Endothelial cell of umbilical vein (primary cell): ENCODE measurements around the gene CLEC4E. TPM values are rescaled to one million over a fixed set of nuclear protein-coding genes. Genes with fewer than 3 reads are reported as not detected.

Source experiments
- BruUV-seq: library from RNA; stranded (reverse); fragments of 400-500 nt; replicated peaks from 2 replicates; lab custom pipeline; 2021; lab: Mats Ljungman, UMichigan
- CTCF ChIA-PET: fragments of 300-600, 350-600 bp; sonication (Branson Sonifier 250); formaldehyde crosslinking; loops from one replicate; lab custom pipeline; 2021; ENCODE audit warnings: antibody characterized with exemption, inconsistent platforms; lab: Charles Lee
- POLR2A ChIA-PET: fragments of 300-600, 350-600 bp; sonication (Branson Sonifier 250); formaldehyde crosslinking; loops from one replicate; lab custom pipeline; 2021; ENCODE audit warnings: antibody characterized with exemption, inconsistent platforms; lab: Charles Lee
- DNase-seq: peaks from one replicate; pipeline ENCODE4 v3.0.0-alpha.2; 2011; ENCODE audit warnings: low read depth, low spot score
- FAIRE-seq: peaks from 2 replicates; lab custom pipeline; 2011; peaks lifted over from hg19 to GRCh38; lab: Jason Lieb, UNC
- H2AFZ ChIP-seq: 2 replicates; pipeline ENCODE4 v1.6.0; 2012; ENCODE audit warnings: low read depth, low read length, control low read depth, inconsistent platforms
- H3K27ac ChIP-seq: 2 replicates; pipeline ENCODE4 v1.5.1; 2011; ENCODE audit warnings: low read depth, mild to moderate bottlenecking, control low read depth, low read length, moderate library complexity; ENCODE audit not compliant: insufficient read depth
- H3K27me3 ChIP-seq, 2 experiments: 2 replicates each; pipeline versions ENCODE4 v1.6.0 to v1.6.1; 2011; ENCODE audit warnings: low read length in 2 of 2, mixed read lengths in 1 of 2; ENCODE audit not compliant: control insufficient read depth in 2 of 2, insufficient read depth in 2 of 2
- H3K36me3 ChIP-seq, 2 experiments: 2 replicates in 1 of 2; 3 replicates in 1 of 2; pipeline ENCODE4 v1.5.1; 2011; ENCODE audit warnings: low read length in 2 of 2, mild to moderate bottlenecking in 1 of 2, moderate library complexity in 1 of 2; ENCODE audit not compliant: control insufficient read depth in 2 of 2, insufficient read depth in 2 of 2; ENCODE audit errors: extremely low read depth in 1 of 2
- H3K4me1 ChIP-seq: 3 replicates; pipeline ENCODE4 v1.5.1; 2011; ENCODE audit warnings: mild to moderate bottlenecking, low read length; ENCODE audit not compliant: control insufficient read depth, insufficient read depth; ENCODE audit errors: extremely low read depth
- H3K4me2 ChIP-seq: 2 replicates; pipeline ENCODE4 v1.6.1; 2011; ENCODE audit warnings: low read length, control low read depth, mixed read lengths; ENCODE audit not compliant: insufficient read depth
- H3K4me3 ChIP-seq, 3 experiments: fragments of 200-600 bp in 1 of 3; sonication (generic), shearing (Covaris generic) in 1 of 3; replicated peaks in 1 of 3; 2 replicates each; pipeline ENCODE4 v1.5.1; 2011 to 2016; ENCODE audit warnings: control low read depth in 3 of 3, low read length in 3 of 3, mild to moderate bottlenecking in 2 of 3, inconsistent platforms in 1 of 3, low read depth in 1 of 3, moderate library complexity in 1 of 3; ENCODE audit not compliant: insufficient read depth in 1 of 3
- H3K79me2 ChIP-seq: 2 replicates; pipeline ENCODE4 v1.6.0; 2012; ENCODE audit warnings: low read length, inconsistent platforms; ENCODE audit not compliant: control insufficient read depth, insufficient read depth
- H3K9ac ChIP-seq: replicated peaks from 2 replicates; pipeline ENCODE3; 2011; ENCODE audit warnings: low read length, control low read depth; ENCODE audit not compliant: insufficient read depth; ENCODE audit errors: extremely low read depth
- H3K9me1 ChIP-seq: replicated peaks from 3 replicates; pipeline ENCODE4 v1.6.0; 2011; ENCODE audit warnings: mild to moderate bottlenecking, low read length; ENCODE audit not compliant: control insufficient read depth, insufficient read depth; ENCODE audit errors: extremely low read depth
- H3K9me3 ChIP-seq: replicated peaks from 2 replicates; pipeline ENCODE4 v1.5.1; 2012; ENCODE audit warnings: low read length, inconsistent platforms; ENCODE audit not compliant: control insufficient read depth, insufficient read depth
- H4K20me1 ChIP-seq: replicated peaks from 2 replicates; pipeline ENCODE3; 2011; ENCODE audit warnings: mild to moderate bottlenecking, low read length; ENCODE audit not compliant: control insufficient read depth, insufficient read depth; ENCODE audit errors: extremely low read depth
- GATA2 ChIP-seq: IDR thresholded peaks from 2 replicates; pipeline ENCODE4 v1.7.0; 2011; ENCODE audit warnings: low read depth, mild to moderate bottlenecking, moderate library complexity, mixed read lengths, low read length; ENCODE audit not compliant: insufficient read length, insufficient read depth
- MYC ChIP-seq: IDR thresholded peaks from one replicate; pipeline ENCODE4 v1.6.1; 2011; ENCODE audit warnings: mild to moderate bottlenecking, low read depth, low read length
- POLR2AphosphoS5 ChIP-seq: IDR thresholded peaks from 2 replicates; pipeline ENCODE4 v1.6.1; 2012; ENCODE audit warnings: low read depth, mild to moderate bottlenecking, control low read depth, low read length, moderate library complexity; ENCODE audit not compliant: insufficient read depth
- dilution Hi-C: fragments of 300-500 bp; cut with MboI; formaldehyde crosslinking; loops from one replicate; pipeline ENCODE4 v1.15.0; 2019; ENCODE audit warnings: low sequenced_read_pairs; ENCODE audit not compliant: extremely low pct_ligation_motif_present
- intact Hi-C: fragments of 100-400 bp; cut with micrococcal nuclease; formaldehyde crosslinking; loops from one replicate; pipeline ENCODE4 v1.10.0; 2022
- polyA plus RNA-seq, 4 experiments: library from polyadenylated mRNA; depleted of rRNA in 3 of 4; stranded (reverse) in 3 of 4; unstranded in 1 of 4; fragments of >200 nt; gene quantifications; 2 replicates each; pipeline versions ENCODE4 v1.2.1 to v1.2.3, GENCODE V29; 2011 to 2012; ENCODE audit warnings: missing spikeins in 1 of 4
- total RNA-seq: library from RNA; stranded (reverse); gene quantifications from 2 replicates; pipeline ENCODE4 v1.2.3, GENCODE V29; 2021
- TF ChIP-seq, protein P1 (sequence below), 2 donors: IDR thresholded peaks; 1 replicate in 1 of 2; 2 replicates in 1 of 2; pipeline ENCODE4 v1.5.1; 2011; ENCODE audit warnings: low read length in 2 of 2, mild to moderate bottlenecking in 2 of 2, moderate library complexity in 2 of 2, control low read depth in 1 of 2, inconsistent platforms in 1 of 2, low read depth in 1 of 2; ENCODE audit not compliant: insufficient read depth in 1 of 2; ENCODE audit errors: extremely low read depth in 1 of 2

The CLEC4E gene
- total and polyA plus RNA-seq, 2 donors (not counting 3 experiments of a cell fraction or from before 2014, with no cell fraction given): not detected

DNA sequence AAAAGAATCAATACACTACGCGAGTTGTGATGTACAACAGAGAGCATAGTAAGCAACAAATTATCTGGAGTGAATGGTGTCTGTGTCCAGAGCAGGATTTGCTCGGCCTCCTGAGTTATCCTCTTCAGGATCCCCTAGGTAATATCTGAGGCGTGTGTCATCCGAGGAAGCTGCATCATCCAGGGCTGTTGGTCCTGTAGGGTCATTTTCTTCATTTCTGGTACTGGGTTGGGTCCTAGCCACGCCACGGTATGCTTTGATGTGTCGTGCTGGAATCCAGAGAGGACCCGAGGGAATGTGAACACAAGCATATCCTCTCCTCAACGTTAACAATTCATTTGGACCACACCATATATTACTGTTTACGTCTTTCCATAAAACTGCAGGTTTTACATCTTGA is 19.0 kb upstream of the CLEC4E start:
- no peak for FAIRE-seq
- no peak overlapping the region for H3K4me2 ChIP-seq
- no peaks in the 10 kb centered on the region for H3K36me3 ChIP-seq
- BruUV-seq: no TSS peak
- CTCF ChIA-PET: interaction anchor here (3.7 kb wide), 1 partner anchor 16 kb away, joined by 16 read pairs; no protein-coding TSS in a partner anchor
- H3K9me1 ChIP-seq: no peaks in the 10 kb centered on the region
- no peaks in the 10 kb centered on the region for H3K79me2 ChIP-seq
- H3K4me3 ChIP-seq: no peak overlapping the region
- H3K27me3 ChIP-seq: peaks cover 0 to 6% of the 10 kb centered on the region in 2 experiments
- no peak overlapping the region for H3K9ac ChIP-seq
- intact Hi-C loops: no loop called here
- no peak for TF ChIP-seq GATA2
- H4K20me1 ChIP-seq: no peaks in the 10 kb centered on the region
- POLR2A ChIA-PET: no interaction called here
- no peak for DNase-seq
- H3K9me3 ChIP-seq: no peaks in the 10 kb centered on the region
- no peak overlapping the region for H3K27ac ChIP-seq
- H3K4me1 ChIP-seq: peaks cover 3% of the 10 kb centered on the region
- dilution Hi-C loops: no loop called here
- no peak overlapping the region for H2AFZ ChIP-seq

DNA sequence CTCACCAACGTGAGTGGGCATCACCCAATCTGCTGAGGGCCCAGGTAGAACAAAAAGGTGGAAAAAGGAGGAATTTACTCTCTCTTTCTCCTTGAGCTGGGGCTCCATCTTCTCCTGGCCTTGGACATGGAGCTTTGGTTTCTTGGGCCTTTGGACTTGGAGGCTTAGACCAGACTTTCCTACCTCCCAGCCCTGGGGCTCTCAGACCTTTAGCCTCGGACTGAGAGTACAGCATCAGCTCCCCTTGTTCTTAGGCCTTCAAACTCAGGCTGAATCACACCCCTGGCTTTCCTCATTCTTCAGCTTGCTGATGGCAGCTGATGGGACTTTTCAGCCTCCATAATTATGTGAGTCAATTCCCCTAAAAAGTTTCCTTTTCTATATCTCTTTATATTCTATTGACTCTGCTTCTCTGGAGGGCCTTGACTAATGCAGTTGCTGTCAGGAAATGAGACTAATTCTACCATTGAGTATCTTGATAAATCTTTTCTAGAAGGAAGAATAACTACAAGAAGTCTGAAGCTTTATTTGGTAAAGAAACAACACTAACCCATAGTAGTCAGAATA is 15.9 kb upstream of the CLEC4E start:
- DNase-seq (no peak), FAIRE-seq (no peak)
- BruUV-seq: no TSS peak
- Histone ChIP-seq H3K79me2 (no peaks in the 10 kb centered on the region), H3K36me3 (no peaks in the 10 kb centered on the region), H3K4me1 (peaks cover 8% of the 10 kb centered on the region), H4K20me1 (no peaks in the 10 kb centered on the region), H2AFZ (no peak overlapping the region), H3K9me3 (no peaks in the 10 kb centered on the region), H3K4me2 (no peak overlapping the region), H3K9ac (no peak overlapping the region), H3K27me3 (no peaks in the 10 kb centered on the region), H3K9me1 (no peaks in the 10 kb centered on the region), H3K27ac (no peak overlapping the region), H3K4me3 (no peak overlapping the region)
- TF ChIP-seq POLR2AphosphoS5 (no peak), MYC (no peak), GATA2 (no peak)
- TF ChIP-seq, protein P1, sequence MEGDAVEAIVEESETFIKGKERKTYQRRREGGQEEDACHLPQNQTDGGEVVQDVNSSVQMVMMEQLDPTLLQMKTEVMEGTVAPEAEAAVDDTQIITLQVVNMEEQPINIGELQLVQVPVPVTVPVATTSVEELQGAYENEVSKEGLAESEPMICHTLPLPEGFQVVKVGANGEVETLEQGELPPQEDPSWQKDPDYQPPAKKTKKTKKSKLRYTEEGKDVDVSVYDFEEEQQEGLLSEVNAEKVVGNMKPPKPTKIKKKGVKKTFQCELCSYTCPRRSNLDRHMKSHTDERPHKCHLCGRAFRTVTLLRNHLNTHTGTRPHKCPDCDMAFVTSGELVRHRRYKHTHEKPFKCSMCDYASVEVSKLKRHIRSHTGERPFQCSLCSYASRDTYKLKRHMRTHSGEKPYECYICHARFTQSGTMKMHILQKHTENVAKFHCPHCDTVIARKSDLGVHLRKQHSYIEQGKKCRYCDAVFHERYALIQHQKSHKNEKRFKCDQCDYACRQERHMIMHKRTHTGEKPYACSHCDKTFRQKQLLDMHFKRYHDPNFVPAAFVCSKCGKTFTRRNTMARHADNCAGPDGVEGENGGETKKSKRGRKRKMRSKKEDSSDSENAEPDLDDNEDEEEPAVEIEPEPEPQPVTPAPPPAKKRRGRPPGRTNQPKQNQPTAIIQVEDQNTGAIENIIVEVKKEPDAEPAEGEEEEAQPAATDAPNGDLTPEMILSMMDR (IDR thresholded peaks at IDR 0.05; ENCODE audit: extremely low read depth in 1 of 2, insufficient read depth in 1 of 2, low read depth in 1 of 2, low read length in 2 of 2): no peak
- POLR2A ChIA-PET: no interaction called here
- intact Hi-C loops (no loop called here), dilution Hi-C loops (no loop called here)
- CTCF ChIA-PET: interaction anchor here (1.5 to 2.3 kb wide), 2 partner anchors 13 to 493 kb away, joined by 5 to 14 read pairs; no protein-coding TSS in a partner anchor
